IMR-90 (cell line): ENCODE measurements around the gene ZNF512B. TPM values are rescaled to one million over a fixed set of nuclear protein-coding genes. Genes with fewer than 3 reads are reported as not detected.

ENCODE experiments used
- ATAC-seq: fragments of 200-7000 bp; cut with Tn5 transposase; 2 replicates; pipeline ENCODE4 v1.9.1; 2020; ENCODE audit warnings: low read depth, mild to moderate bottlenecking, moderate library complexity
- BruUV-seq: library from RNA; stranded (reverse); fragments of 400-500 nt; replicated peaks from 2 replicates; lab custom pipeline; 2021; lab: Mats Ljungman, UMichigan
- CTCF ChIA-PET: fragments of 300-600 bp; formaldehyde crosslinking; extraction: SDS; loops from one replicate; lab custom pipeline; 2021; ENCODE audit warnings: antibody characterized with exemption; lab: Yijun Ruan, JAX
- POLR2A ChIA-PET: fragments of 300-600 bp; sonication (Branson Sonifier 250); formaldehyde crosslinking; loops from one replicate; lab custom pipeline; 2022; ENCODE audit warnings: antibody characterized with exemption; ENCODE audit not compliant: unreplicated experiment; lab: Charles Lee
- DNase-seq: peaks from one replicate; pipeline ENCODE4 v3.0.0; 2013
- H2AFZ ChIP-seq: replicated peaks from 2 replicates; pipeline ENCODE3; 2013; ENCODE audit warnings: low read length, mild to moderate bottlenecking; ENCODE audit not compliant: poor library complexity
- H2AK5ac ChIP-seq: 2 replicates; pipeline ENCODE4 v1.6.1; 2013; ENCODE audit warnings: low read depth, low read length, inconsistent platforms
- H2AK9ac ChIP-seq: replicated peaks from 2 replicates; pipeline ENCODE3; 2013; ENCODE audit warnings: mild to moderate bottlenecking, low read depth, low read length, moderate library complexity; ENCODE audit not compliant: poor library complexity
- H2BK120ac ChIP-seq: 2 replicates; pipeline ENCODE4 v1.6.1; 2013; ENCODE audit warnings: low read depth, low read length, inconsistent platforms
- H2BK15ac ChIP-seq: 3 replicates; pipeline ENCODE4 v1.6.1; 2013; ENCODE audit warnings: low read depth, low read length, inconsistent platforms
- H2BK20ac ChIP-seq: 2 replicates; pipeline ENCODE4 v1.6.1; 2013; ENCODE audit warnings: low read depth, mild to moderate bottlenecking, inconsistent platforms, low read length, moderate library complexity
- H2BK5ac ChIP-seq: 2 replicates; pipeline ENCODE4 v1.6.1; 2013; ENCODE audit warnings: mild to moderate bottlenecking, low read depth, low read length, inconsistent platforms; ENCODE audit not compliant: poor library complexity, severe bottlenecking
- H3K14ac ChIP-seq: replicated peaks from 2 replicates; pipeline ENCODE4 v1.6.1; 2013; ENCODE audit warnings: low read depth, low read length, inconsistent platforms
- H3K18ac ChIP-seq: 2 replicates; pipeline ENCODE4 v1.6.1; 2013; ENCODE audit warnings: low read depth, low read length, control low read depth
- H3K23ac ChIP-seq: 2 replicates; pipeline ENCODE4 v1.6.1; 2013; ENCODE audit warnings: low read depth, low read length, inconsistent platforms
- H3K27ac ChIP-seq: 2 replicates; pipeline ENCODE4 v1.5.1; 2013; ENCODE audit warnings: mild to moderate bottlenecking, control low read depth, low read length; ENCODE audit not compliant: insufficient read depth
- H3K27me3 ChIP-seq: 2 replicates; pipeline ENCODE4 v1.6.1; 2013; ENCODE audit warnings: low read length; ENCODE audit not compliant: control insufficient read depth, insufficient read depth
- H3K36me3 ChIP-seq: 2 replicates; pipeline ENCODE4 v1.6.1; 2013; ENCODE audit warnings: low read length, mixed read lengths; ENCODE audit not compliant: control insufficient read depth, insufficient read depth
- H3K4ac ChIP-seq: 2 replicates; pipeline ENCODE4 v1.6.1; 2013; ENCODE audit warnings: low read depth, low read length, inconsistent platforms
- H3K4me1 ChIP-seq: 2 replicates; pipeline ENCODE4 v1.6.1; 2013; ENCODE audit warnings: low read length, mixed read lengths; ENCODE audit not compliant: control insufficient read depth, insufficient read depth
- H3K4me2 ChIP-seq: 2 replicates; pipeline ENCODE4 v1.6.1; 2013; ENCODE audit warnings: low read depth, mild to moderate bottlenecking, control low read depth, low read length, moderate library complexity
- H3K4me3 ChIP-seq: 2 replicates; pipeline ENCODE4 v1.5.1; 2013; ENCODE audit warnings: low read depth, mild to moderate bottlenecking, control low read depth, low read length, moderate library complexity; ENCODE audit not compliant: insufficient read depth
- H3K56ac ChIP-seq: 2 replicates; pipeline ENCODE4 v1.6.1; 2013; ENCODE audit warnings: low read length, inconsistent platforms; ENCODE audit not compliant: insufficient read depth; ENCODE audit errors: extremely low read depth
- H3K79me1 ChIP-seq, 2 experiments: 2 replicates each; pipeline ENCODE4 v1.6.1; 2013; ENCODE audit warnings: low read length in 2 of 2, inconsistent platforms in 1 of 2, low read depth in 1 of 2
- H3K9ac ChIP-seq: 2 replicates; pipeline ENCODE4 v1.6.1; 2013; ENCODE audit warnings: low read depth, low read length, control low read depth
- H3K9me1 ChIP-seq: 2 replicates; pipeline ENCODE4 v1.6.1; 2013; ENCODE audit warnings: low read length, inconsistent platforms; ENCODE audit not compliant: insufficient read depth
- H3K9me3 ChIP-seq: 2 replicates; pipeline ENCODE4 v1.6.1; 2013; ENCODE audit warnings: low read length; ENCODE audit not compliant: control insufficient read depth, insufficient read depth
- H4K20me1 ChIP-seq: 2 replicates; pipeline ENCODE4 v1.6.1; 2013; ENCODE audit warnings: low read length, inconsistent platforms; ENCODE audit not compliant: insufficient read depth
- H4K5ac ChIP-seq: 2 replicates; pipeline ENCODE4 v1.6.1; 2013; ENCODE audit warnings: mild to moderate bottlenecking, low read depth, low read length, control low read depth
- H4K8ac ChIP-seq, 2 experiments: 2 replicates each; pipeline ENCODE4 v1.6.1; 2013; ENCODE audit warnings: low read depth in 2 of 2, low read length in 2 of 2, control low read depth in 1 of 2, inconsistent platforms in 1 of 2
- H4K91ac ChIP-seq: 2 replicates; pipeline ENCODE4 v1.6.1; 2013; ENCODE audit warnings: low read depth, low read length, inconsistent platforms; ENCODE audit not compliant: insufficient read depth
- BHLHE40 ChIP-seq: fragments of 150-350 bp; IDR thresholded peaks from 2 replicates; pipeline ENCODE4 v1.6.1; 2016; ENCODE audit warnings: mild to moderate bottlenecking, low read depth, low read length
- CEBPB ChIP-seq: IDR thresholded peaks from 2 replicates; pipeline ENCODE4 v1.6.1; 2012; ENCODE audit warnings: low read depth, low read length, improper control_type of control experiment
- CHD1 ChIP-seq: IDR thresholded peaks from 2 replicates; pipeline ENCODE4 v1.6.1; 2012; ENCODE audit warnings: low read depth, low read length, improper control_type of control experiment
- ELK1 ChIP-seq: fragments of 150-350 bp; IDR thresholded peaks from 2 replicates; pipeline ENCODE4 v1.6.1; 2016; ENCODE audit warnings: low read depth, mild to moderate bottlenecking, low read length, moderate library complexity, borderline replicate concordance
- FOS ChIP-seq: fragments of 150-350 bp; IDR thresholded peaks from 2 replicates; pipeline ENCODE4 v1.6.1; 2016; ENCODE audit warnings: low read depth, low read length
- MAFK ChIP-seq: IDR thresholded peaks from 2 replicates; pipeline ENCODE4 v1.6.1; 2012; ENCODE audit warnings: low read depth, low read length, improper control_type of control experiment
- MAZ ChIP-seq: IDR thresholded peaks from 2 replicates; pipeline ENCODE4 v1.6.1; 2012; ENCODE audit warnings: low read depth, mild to moderate bottlenecking, low read length, improper control_type of control experiment, moderate library complexity, borderline replicate concordance
- NFE2L2 ChIP-seq: fragments of 150-350 bp; IDR thresholded peaks from 2 replicates; pipeline ENCODE4 v1.6.1; 2016; ENCODE audit warnings: low read depth, mild to moderate bottlenecking, low read length
- POLR2A ChIP-seq: IDR thresholded peaks from 2 replicates; pipeline ENCODE4 v1.6.1; 2012; ENCODE audit warnings: mild to moderate bottlenecking, low read depth, low read length
- RAD21 ChIP-seq: IDR thresholded peaks from 2 replicates; pipeline ENCODE4 v1.6.1; 2012; ENCODE audit warnings: low read length, improper control_type of control experiment
- RCOR1 ChIP-seq: IDR thresholded peaks from 2 replicates; pipeline ENCODE4 v1.6.1; 2012; ENCODE audit warnings: mild to moderate bottlenecking, low read length, improper control_type of control experiment; ENCODE audit not compliant: insufficient replicate concordance
- SMC3 ChIP-seq: fragments of 150-350 bp; IDR thresholded peaks from 2 replicates; pipeline ENCODE4 v1.6.1; 2016; ENCODE audit warnings: low read depth, mild to moderate bottlenecking, antibody characterized with exemption, low read length, moderate library complexity
- USF2 ChIP-seq: fragments of 150-350 bp; IDR thresholded peaks from 2 replicates; pipeline ENCODE4 v1.6.1; 2017; ENCODE audit warnings: mild to moderate bottlenecking, antibody characterized with exemption, low read length, low read depth
- WGBS, 2 experiments: methylation state at CpG; one replicate each; pipeline versions ENCODE4 v1.1.5 to v1.1.7; 2013; ENCODE audit warnings: missing lambda C conversion rate in 2 of 2; ENCODE audit not compliant: insufficient read length in 1 of 2; ENCODE audit errors: extremely low coverage in 2 of 2; 5-methylcytosine and 5-hydroxymethylcytosine counted together
- dilution Hi-C: fragments of 300-500 bp; cut with HindIII; formaldehyde crosslinking; loops from one replicate; pipeline ENCODE4 v1.14.3; 2018; ENCODE audit warnings: low sequenced_read_pairs; ENCODE audit not compliant: unreplicated experiment
- in situ Hi-C: fragments of 300-500 bp; cut with MboI; formaldehyde crosslinking; loops from 3 replicates; pipeline ENCODE4 v1.14.3; 2019; ENCODE audit warnings: low sequenced_read_pairs, inconsistent platforms, mixed read lengths
- intact Hi-C: fragments of 100-400 bp; cut with micrococcal nuclease; formaldehyde crosslinking; loops from 2 replicates; pipeline ENCODE4 v1.10.0; 2022
- polyA plus RNA-seq, 3 experiments: library from polyadenylated mRNA; depleted of rRNA; stranded (reverse); fragments of >200 nt; gene quantifications; 2 replicates each; pipeline ENCODE4 v1.2.3, GENCODE V29; 2012; ENCODE audit warnings: low replicate concordance in 1 of 3
- total RNA-seq: library from RNA; depleted of rRNA; stranded (reverse); fragments of >200 nt; gene quantifications from 2 replicates; pipeline ENCODE4 v1.2.3, GENCODE V29; 2012
- TF ChIP-seq, protein P1 (sequence below): conservative IDR thresholded peaks from 2 replicates; pipeline ENCODE4 v1.5.1; 2012; ENCODE audit warnings: mild to moderate bottlenecking, low read depth, low read length, improper control_type of control experiment

The ZNF512B gene
- total and polyA plus RNA-seq, 2 of the 4 experiments (the other 2 are of a cell fraction) = 6.5 to 15.6 TPM

GRCh38 chr20:63963784-63964301, 5.9 kb downstream of the ZNF512B start:
- Histone ChIP-seq H3K36me3 (peaks cover 64% of the 10 kb centered on the region), H3K9ac (no peak overlapping the region)

More at GRCh38 chr20:63963784-63964301, 5.9 kb downstream of the ZNF512B start:
- Histone ChIP-seq H3K4ac (no peak overlapping the region), H2BK5ac (no peak overlapping the region), H4K5ac (no peak overlapping the region), H2AK9ac (no peak overlapping the region), H3K9me3 (no peaks in the 10 kb centered on the region), H2BK15ac (no peak overlapping the region), H3K4me1 (peaks cover 3% of the 10 kb centered on the region), H3K27me3 (no peaks in the 10 kb centered on the region), H4K91ac (no peak overlapping the region), H4K20me1 (no peaks in the 10 kb centered on the region; the same call in none of the 2 replicates), H2BK20ac (no peak overlapping the region), H4K8ac (no peak overlapping the region), H3K4me3 (no peak overlapping the region), H3K56ac (no peak overlapping the region), H2AFZ (no peak overlapping the region), H3K27ac (no peak overlapping the region), H3K9me1 (peaks cover 1% of the 10 kb centered on the region; the same call in 1 of the 2 replicates), H3K4me2 (no peak overlapping the region), H3K23ac (no peak overlapping the region), H2AK5ac (no peak overlapping the region), H2BK120ac (no peak overlapping the region), H3K18ac (no peak overlapping the region), H3K14ac (no peak overlapping the region), H3K79me1 (peaks cover 9 to 21% of the 10 kb centered on the region in 2 experiments)
- CTCF ChIA-PET = no interaction called here
- intact Hi-C loops = no loop called here
- POLR2A ChIA-PET = no interaction called here
- in situ Hi-C loops = no loop called here
- dilution Hi-C loops = no loop called here
- ATAC-seq = no peak
- TF ChIP-seq CEBPB (no peak), ELK1 (no peak), SMC3 (no peak), MAFK (no peak), MAZ (no peak), POLR2A (no peak), CHD1 (no peak), FOS (no peak), NFE2L2 (no peak), RCOR1 (no peak), RAD21 (no peak), USF2 (no peak), BHLHE40 (no peak)
- TF ChIP-seq, protein P1, sequence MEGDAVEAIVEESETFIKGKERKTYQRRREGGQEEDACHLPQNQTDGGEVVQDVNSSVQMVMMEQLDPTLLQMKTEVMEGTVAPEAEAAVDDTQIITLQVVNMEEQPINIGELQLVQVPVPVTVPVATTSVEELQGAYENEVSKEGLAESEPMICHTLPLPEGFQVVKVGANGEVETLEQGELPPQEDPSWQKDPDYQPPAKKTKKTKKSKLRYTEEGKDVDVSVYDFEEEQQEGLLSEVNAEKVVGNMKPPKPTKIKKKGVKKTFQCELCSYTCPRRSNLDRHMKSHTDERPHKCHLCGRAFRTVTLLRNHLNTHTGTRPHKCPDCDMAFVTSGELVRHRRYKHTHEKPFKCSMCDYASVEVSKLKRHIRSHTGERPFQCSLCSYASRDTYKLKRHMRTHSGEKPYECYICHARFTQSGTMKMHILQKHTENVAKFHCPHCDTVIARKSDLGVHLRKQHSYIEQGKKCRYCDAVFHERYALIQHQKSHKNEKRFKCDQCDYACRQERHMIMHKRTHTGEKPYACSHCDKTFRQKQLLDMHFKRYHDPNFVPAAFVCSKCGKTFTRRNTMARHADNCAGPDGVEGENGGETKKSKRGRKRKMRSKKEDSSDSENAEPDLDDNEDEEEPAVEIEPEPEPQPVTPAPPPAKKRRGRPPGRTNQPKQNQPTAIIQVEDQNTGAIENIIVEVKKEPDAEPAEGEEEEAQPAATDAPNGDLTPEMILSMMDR = no peak
- 96% methylated on average over 4 of the region's 16 CpGs; no CpG with 5 or more reads in 1 of the 2 experiments for WGBS, 2 experiments
- BruUV-seq = no TSS peak
- DNase-seq = no peak
